GM21390 (cell line): ENCODE measurements around the gene FCER1G.

Source experiments
- ATAC-seq: cut with Tn5 transposase; IDR thresholded peaks from one replicate; pipeline ENCODE4 v1.9.1; 2021; ENCODE audit not compliant: unreplicated experiment

The FCER1G gene

GRCh38 chr1:161187311-161187710 lies 27.8 kb upstream of the FCER1G start:
- no peak for ATAC-seq

DNA sequence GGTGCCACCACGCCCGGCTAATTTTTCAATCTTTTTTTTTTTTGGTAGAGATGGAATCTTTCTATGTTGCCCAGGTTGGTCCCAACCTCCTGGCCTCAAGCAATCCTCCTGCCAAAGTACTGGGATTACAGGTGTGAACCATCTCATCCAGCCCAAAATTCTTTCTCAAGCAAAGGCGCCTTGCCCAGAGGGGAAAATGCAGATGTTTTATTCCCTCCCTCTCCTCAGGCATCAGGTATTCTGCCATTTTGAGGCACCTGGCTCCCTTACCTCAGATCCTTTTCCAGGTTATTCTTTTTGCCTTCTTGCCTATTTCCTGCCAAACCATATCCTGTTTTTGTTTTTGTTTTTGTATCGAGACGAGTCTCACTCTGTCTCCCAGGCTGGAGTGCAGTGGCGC lies 26.7 kb upstream of the FCER1G start:
- no peak for ATAC-seq

GRCh38 chr1:161189036-161189435 lies 26.1 kb upstream of the FCER1G start:
- no peak for ATAC-seq

DNA sequence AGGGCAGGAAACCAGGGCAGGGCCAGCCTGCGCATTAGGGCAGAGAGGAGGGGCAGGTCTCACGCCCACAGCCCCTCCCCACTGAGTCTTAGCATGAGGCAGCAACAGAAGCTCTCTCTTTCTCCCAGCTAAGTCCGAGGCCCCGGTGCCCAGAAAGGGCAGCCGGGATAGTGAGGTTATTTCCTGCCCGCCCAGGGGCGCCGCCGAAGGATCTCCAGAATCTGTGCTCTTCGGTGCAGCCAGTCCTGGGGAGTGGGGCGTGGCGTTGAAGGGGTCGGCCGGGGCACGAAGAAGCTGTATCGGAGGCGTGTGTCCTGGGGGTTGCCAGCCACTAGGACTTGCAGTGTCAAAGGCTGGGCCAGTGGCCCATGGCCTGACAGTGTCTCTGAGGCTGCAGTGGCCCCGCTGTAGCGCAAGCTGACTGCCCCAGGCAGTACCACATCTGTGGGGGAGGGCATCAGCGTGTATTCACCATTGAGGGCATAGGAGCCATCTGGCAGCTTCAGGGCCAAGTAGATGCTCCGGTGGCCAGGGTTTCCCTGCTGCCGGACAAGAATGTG lies 24.1 kb upstream of the FCER1G start:
- no peak for ATAC-seq

DNA sequence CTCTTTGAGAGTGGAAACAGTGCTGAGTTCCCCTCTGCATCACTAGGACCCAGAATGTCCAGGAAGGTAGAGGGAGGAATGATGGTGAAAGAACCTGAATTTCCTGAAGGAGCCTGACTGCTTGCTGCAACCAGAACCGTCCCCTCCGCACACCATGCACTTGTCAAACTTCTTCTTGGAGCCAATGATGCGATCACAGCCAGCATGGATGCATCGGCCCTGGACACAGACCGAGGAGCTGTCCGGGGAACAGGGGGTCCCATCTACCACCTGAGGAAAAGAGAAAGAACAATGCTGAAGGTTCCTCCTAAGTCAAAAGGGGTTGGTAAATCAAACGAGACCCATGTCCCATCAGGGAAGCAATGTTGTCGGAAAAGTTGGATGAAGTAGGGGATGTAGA lies 23.1 kb upstream of the FCER1G start:
- ATAC-seq: no peak

DNA sequence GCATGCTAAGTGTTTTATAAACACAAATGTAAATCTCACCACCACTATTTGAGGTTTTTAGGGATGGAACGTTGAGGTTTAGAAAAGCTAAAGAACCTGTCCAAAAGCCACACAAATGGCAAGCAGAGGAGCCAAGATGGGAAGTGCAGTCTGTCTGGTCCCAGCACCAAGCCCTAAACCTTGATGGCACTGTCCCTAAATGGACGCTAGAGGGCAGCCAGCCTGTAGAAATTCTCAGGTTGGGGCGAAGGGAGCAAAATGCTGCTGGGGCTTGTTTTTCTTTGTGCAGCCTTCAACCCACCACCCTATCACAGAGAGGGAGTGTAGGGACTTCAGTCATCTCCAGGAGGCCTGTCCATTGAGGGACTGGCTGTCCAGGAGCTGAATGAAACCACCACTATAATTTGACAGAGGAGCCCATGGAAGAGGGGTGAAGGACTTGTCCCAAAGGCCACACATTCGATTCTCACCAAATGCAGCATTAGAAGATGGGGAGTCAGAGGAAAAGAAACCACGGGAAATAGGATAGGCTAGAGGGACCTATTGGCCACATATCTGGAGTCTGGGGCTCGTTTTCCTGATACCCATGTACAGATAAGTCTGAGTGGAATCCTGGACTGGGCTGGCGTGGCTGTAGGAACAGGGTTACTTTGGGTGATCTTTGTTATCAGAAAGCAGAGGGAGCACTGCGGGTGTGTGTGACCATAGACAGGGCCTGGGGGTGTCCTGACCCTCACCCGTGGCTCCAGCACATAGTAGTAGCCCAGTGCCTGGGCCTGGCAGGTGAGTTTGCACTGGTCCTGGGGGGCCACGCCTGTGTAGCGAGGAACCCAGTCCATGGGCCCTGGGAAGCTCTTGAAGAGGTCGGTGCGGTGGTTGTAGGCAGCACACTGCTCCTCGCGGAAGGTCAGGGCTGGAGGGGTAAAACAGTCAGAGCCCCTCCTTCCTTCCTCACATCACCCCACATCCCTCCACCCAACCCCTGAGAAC lies 22.3 kb upstream of the FCER1G start:
- peak; percentile 60 for ATAC-seq

GRCh38 chr1:161193561-161194235 lies 21.4 kb upstream of the FCER1G start:
- ATAC-seq: no peak

DNA sequence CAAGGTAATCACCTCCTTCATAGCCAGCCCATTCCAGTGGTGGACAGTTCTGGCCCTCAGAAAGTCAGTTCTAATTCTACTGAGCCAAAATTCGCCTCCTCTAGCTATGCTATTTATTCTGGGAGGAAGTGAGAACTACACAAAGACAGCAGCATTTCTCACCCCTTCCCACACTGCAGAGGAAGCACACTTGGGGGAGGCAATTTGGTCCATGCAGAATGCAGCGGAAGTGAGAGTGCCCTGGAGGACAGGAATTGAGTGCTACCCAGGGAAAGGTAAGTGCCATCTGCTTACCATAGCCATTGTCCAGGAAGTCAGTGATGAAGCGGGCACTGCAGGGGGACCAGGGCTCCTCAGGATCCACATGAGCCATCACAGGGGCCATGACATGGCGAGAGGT lies 19.9 kb upstream of the FCER1G start:
- peak; percentile 53 for ATAC-seq

DNA sequence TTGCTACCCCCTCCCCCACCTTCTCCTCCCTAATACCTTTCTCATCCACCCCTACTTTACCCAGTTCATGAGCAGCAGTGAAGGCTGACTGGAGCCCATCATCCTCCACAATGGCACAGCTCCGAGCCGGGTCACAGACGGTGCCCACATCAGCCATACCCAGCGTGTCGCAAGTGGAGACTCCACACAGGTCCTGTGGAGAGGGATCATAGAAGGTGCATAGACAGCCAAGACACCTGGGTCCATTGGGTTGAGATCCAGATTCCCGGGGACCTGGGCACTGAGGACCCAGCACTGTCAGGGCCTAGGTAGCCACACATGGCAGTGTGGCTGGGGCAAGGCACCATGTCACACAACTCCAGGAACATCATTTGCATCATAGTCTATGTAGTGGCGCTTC lies 19.0 kb upstream of the FCER1G start:
- no peak for ATAC-seq

GRCh38 chr1:161196521-161197451 lies 18.3 kb upstream of the FCER1G start:
- ATAC-seq: no peak

DNA sequence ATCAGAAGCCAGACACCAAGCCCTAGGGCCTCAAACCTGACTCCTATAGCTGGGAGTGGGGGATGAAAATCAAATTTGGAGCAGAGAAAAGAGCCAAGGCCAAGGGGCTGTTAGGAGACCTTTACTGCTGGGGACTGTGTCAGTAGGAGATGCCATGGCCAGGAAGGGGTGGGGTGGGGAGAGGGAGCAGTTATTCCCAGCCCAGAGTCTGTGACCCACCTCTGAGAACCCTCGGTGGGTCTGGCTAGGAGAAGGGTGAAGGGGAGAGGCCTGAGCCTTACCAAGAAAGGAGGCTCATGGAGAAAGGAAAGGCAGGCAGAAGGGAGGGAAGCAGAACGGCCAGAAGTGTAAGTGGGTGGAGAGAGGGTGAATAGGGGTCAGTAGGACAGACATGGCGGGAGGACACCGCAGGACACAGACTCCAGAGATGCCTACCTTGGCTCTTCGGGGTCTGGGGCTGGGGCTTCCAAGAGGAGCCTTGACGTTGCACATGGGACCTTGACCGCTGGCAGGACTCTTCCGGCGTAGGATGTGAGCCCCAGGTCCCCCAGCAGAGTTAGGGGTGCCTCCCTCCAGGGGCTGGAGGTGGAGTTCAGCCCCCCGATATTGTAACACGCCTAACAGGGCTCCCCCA lies 17.4 kb upstream of the FCER1G start:
- no peak for ATAC-seq

DNA sequence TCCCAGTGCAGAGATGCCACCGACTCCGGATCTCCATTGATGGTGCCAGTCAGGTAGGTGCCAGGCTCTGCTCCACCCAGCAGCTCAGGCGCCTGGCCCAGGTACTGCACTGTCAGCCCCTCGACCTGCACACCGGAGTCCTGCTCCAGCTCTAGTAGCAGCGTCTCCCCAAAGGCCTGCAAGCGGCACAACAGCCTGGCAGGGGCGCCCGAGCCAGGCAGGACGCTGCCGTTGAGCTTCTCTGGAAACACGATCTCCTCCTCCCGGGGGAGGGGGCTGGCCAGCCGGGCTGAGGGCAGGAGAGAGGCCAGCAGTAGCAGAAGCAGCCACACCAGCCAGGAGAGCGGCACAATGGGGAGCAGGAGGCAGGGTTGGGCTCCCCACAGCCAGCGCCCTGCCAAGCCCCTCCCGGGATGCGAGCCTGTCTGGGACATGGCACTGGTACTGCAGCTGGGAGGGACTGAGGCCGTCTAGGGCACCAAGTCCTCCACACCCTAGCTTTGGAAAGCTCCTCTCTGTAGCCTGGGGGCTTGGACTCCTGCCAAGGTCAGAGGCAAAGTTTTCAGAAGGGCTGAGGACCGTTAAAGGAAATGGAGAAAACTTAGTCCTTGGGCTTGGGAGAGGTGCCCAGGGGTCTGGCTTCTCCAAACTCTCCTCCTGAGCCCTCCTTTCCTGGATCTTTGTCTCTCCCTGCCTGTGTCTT lies 16.8 kb upstream of the FCER1G start:
- no peak for ATAC-seq

GRCh38 chr1:161198897-161199431 lies 16.1 kb upstream of the FCER1G start, which contains the start of gene ADAMTS4:
TSS of gene ADAMTS4 (minus strand) at chr1:161199054. CDS start at chr1:161198627, 427 bp downstream.
- no peak for ATAC-seq

- no peak for ATAC-seq
Measured at GRCh38 chr1:161199506-161200139, 15.5 kb upstream of the FCER1G start.

- no peak for ATAC-seq
Measured at GRCh38 chr1:161200421-161200991, 14.6 kb upstream of the FCER1G start.

DNA sequence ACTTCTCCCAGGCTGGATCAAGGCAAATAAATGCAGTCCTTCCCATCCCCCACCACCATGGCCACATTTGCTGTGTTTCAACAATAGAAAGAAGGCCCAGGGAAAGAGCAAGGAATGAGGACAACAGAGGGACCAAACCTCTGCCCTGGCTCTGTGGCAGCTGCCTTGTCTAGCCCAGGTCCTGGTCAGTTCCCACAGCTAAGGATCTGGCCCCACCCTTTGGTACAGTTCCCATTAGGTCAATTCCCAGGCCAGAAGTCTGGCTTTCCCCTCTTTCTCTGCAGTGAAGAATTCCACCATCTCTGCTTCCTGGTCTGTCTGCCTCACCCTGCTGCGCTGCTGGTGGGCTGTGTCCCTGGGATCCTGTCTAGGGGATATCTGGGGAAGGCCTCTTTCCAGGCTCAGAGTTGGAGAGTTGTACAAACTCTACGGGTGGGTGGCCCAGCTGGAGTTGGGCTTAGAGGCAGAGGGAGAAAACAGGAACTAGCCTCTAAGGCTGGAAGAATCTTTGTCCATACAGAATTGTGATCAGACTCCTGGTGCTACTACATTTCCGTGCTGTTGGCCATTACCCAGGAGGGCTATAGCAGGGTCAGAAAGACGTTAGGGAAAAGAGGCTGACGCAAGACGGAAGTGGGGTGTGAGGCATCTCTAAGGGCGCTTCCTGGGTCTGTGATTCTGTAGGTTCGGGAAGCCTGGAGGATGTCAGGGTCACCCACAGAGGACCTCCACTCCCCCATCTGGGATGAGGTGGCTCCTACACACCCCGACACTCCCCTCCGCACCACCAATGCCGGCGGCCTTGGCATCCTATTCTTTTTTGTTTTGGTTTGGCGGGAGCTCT lies 13.9 kb upstream of the FCER1G start:
- no peak for ATAC-seq

- ATAC-seq: peak; percentile 98
Measured at GRCh38 chr1:161201836-161202712, 13.0 kb upstream of the FCER1G start, which contains the start of gene NDUFS2. TSS of gene NDUFS2 (plus strand) at chr1:161202367. CDS start at chr1:161202386, 19 bp downstream.
